ENCODE results near the gene CCDC60. TPM values are rescaled to one million over a fixed set of nuclear protein-coding genes. Genes with fewer than 3 reads are reported as not detected.

The CCDC60 gene
- total RNA-seq, 1 donor from 2014 or later, result not detected

- Histone ChIP-seq H3K27ac (no peak overlapping the region), H3K27me3 (no peaks in the 10 kb centered on the region), H3K9me3 (peaks cover 0 to 5% of the 10 kb centered on the region in 2 donors), H3K4me1 (no peaks in the 10 kb centered on the region), H3K4me3 (no peak overlapping the region), H3K36me3 (no peaks in the 10 kb centered on the region)
- DNase-seq (ENCODE audit: low spot score in 2 of 2), result no peak
- TF ChIP-seq CTCF (IDR thresholded peaks at IDR 0.05), result no peak
- intact Hi-C loops (cut with DNase I), result no loop called here
These were observed 144.6 kb downstream of the CCDC60 start for GRCh38 chr12:119479121-119479561.

- peaks cover 0 to 5% of the 10 kb centered on the region in 2 donors for H3K9me3 ChIP-seq
These were observed 146.0 kb downstream of the CCDC60 start for GRCh38 chr12:119480551-119480950.

GRCh38 chr12:119486599-119487154, 152.1 kb downstream of the CCDC60 start:
- DNase-seq (ENCODE audit: low spot score in 2 of 2), result no peak
- intact Hi-C loops (cut with DNase I), result no loop called here
- Histone ChIP-seq H3K36me3 (no peaks in the 10 kb centered on the region), H3K4me3 (no peak overlapping the region), H3K4me1 (no peaks in the 10 kb centered on the region), H3K27me3 (no peaks in the 10 kb centered on the region), H3K9me3 (no peaks in the 10 kb centered on the region), H3K27ac (no peak overlapping the region)
- no peak for TF ChIP-seq CTCF (IDR thresholded peaks at IDR 0.05)

More at GRCh38 chr12:119480551-119480950, 146.0 kb downstream of the CCDC60 start:
- Histone ChIP-seq H3K4me3 (no peak overlapping the region), H3K27ac (no peak overlapping the region), H3K36me3 (no peaks in the 10 kb centered on the region), H3K27me3 (no peaks in the 10 kb centered on the region), H3K4me1 (no peaks in the 10 kb centered on the region)
- no peak for DNase-seq (ENCODE audit: low spot score in 2 of 2)
- TF ChIP-seq CTCF (IDR thresholded peaks at IDR 0.05), result no peak
- intact Hi-C loops (cut with DNase I), result no loop called here

- intact Hi-C loops (cut with DNase I), result no loop called here
- H3K4me1 ChIP-seq, result no peaks in the 10 kb centered on the region
- H3K4me3 ChIP-seq, result no peak overlapping the region
- no peaks in the 10 kb centered on the region for H3K9me3 ChIP-seq
- TF ChIP-seq CTCF (IDR thresholded peaks at IDR 0.05), result no peak
- no peak for DNase-seq (ENCODE audit: low spot score in 2 of 2)
- no peaks in the 10 kb centered on the region for H3K36me3 ChIP-seq
- H3K27me3 ChIP-seq, result no peaks in the 10 kb centered on the region
- no peak overlapping the region for H3K27ac ChIP-seq
These were observed 157.3 kb downstream of the CCDC60 start for GRCh38 chr12:119491814-119492213.

GRCh38 chr12:119500209-119500608, 165.7 kb downstream of the CCDC60 start:
- no peaks in the 10 kb centered on the region for H3K9me3 ChIP-seq
- intact Hi-C loops (cut with DNase I), result no loop called here
- H3K27me3 ChIP-seq, result no peaks in the 10 kb centered on the region
- TF ChIP-seq CTCF (IDR thresholded peaks at IDR 0.05), result no peak
- DNase-seq (ENCODE audit: low spot score in 2 of 2), result no peak
- H3K27ac ChIP-seq, result no peak overlapping the region
- H3K4me3 ChIP-seq, result no peak overlapping the region
- no peaks in the 10 kb centered on the region for H3K4me1 ChIP-seq
- H3K36me3 ChIP-seq, result no peaks in the 10 kb centered on the region

GRCh38 chr12:119501052-119501451, 166.5 kb downstream of the CCDC60 start:
- Histone ChIP-seq H3K27ac (no peak overlapping the region), H3K4me1 (no peaks in the 10 kb centered on the region), H3K36me3 (no peaks in the 10 kb centered on the region), H3K9me3 (no peaks in the 10 kb centered on the region), H3K4me3 (no peak overlapping the region), H3K27me3 (no peaks in the 10 kb centered on the region)
- no peak for DNase-seq (ENCODE audit: low spot score in 2 of 2)
- intact Hi-C loops (cut with DNase I), result no loop called here
- no peak for TF ChIP-seq CTCF (IDR thresholded peaks at IDR 0.05)

Data from ascending aorta (tissue), 2 donors.